SK-N-MC (cell line): ENCODE data around the gene SLC17A1.

ENCODE experiments used
- DNase-seq: peaks from one replicate; pipeline ENCODE4 v3.0.0-alpha.2; 2011; ENCODE audit warnings: low read depth, low spot score
- H3K27ac ChIP-seq: fragments of 200-600 bp; sonication (generic); 2 replicates; pipeline ENCODE4 v1.5.1; 2016; ENCODE audit warnings: mixed run types
- H3K36me3 ChIP-seq: fragments of 200-600 bp; sonication (generic); 2 replicates; pipeline ENCODE4 v1.6.1; 2017; ENCODE audit warnings: antibody characterized with exemption, low read length, mixed read lengths; ENCODE audit not compliant: insufficient read depth
- H3K4me3 ChIP-seq: fragments of 200-600 bp; sonication (generic); 2 replicates; pipeline ENCODE4 v1.5.1; 2016
- H3K9ac ChIP-seq: fragments of 200-600 bp; sonication (generic); 2 replicates; pipeline ENCODE4 v1.8.0; 2017; ENCODE audit warnings: mixed run types, mixed read lengths; ENCODE audit not compliant: insufficient read length
- H3K9me3 ChIP-seq: fragments of 200-600 bp; sonication (generic); 2 replicates; pipeline ENCODE4 v1.6.1; 2017; ENCODE audit warnings: low read depth, mild to moderate bottlenecking, antibody characterized with exemption, low read length, moderate library complexity, mixed read lengths
- EZH2 ChIP-seq: fragments of 200-600 bp; sonication (generic); IDR thresholded peaks from one replicate; pipeline ENCODE4 v1.6.1; 2017; ENCODE audit warnings: antibody characterized with exemption
- FOXP2 ChIP-seq: optimal IDR thresholded peaks from 2 replicates; pipeline ENCODE3; 2011; ENCODE audit warnings: mild to moderate bottlenecking, moderate library complexity; ENCODE audit not compliant: insufficient read depth; ENCODE audit errors: extremely low read length, control extremely low read depth
- POLR2AphosphoS5 ChIP-seq: IDR thresholded peaks from 2 replicates; pipeline ENCODE4 v1.6.1; 2012; ENCODE audit warnings: mild to moderate bottlenecking, low read depth, low read length, borderline replicate concordance

The SLC17A1 gene

DNA sequence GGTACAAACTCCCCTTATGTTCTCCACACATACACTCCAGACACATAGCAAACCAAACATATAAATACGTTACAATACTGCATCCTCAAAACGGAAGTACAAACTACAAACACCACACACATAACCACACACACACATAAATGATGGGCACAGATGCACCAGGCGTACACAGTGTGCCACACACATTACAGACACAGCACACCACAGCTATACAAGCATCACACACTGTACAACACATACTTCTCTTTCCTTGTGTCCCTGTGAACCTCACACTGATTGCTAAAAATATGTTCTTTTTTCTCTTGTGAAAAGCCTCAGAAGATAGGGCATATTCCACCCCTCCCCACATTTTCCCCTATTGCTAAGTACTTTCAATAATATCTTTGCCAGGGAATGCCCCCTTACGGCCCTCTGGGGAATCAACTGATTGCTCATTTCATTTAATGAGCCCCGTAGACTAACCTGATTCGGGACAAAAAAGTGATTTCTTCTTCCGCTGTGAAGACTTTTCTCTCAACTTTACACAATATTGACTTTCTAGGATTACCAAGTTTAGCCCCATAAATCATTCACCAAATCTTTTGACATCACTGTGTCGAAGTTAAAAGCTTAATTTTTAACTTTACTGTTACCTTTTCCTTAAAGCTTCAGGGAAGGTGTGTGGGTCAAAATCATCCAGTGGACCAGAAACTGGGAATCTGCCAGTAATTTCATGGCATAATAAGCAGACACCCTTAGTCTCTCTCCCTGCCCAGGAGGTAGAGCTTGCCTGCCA lies at the start of gene SLC17A1:
TSS of gene SLC17A1 (minus strand) at position 521 of the 775 bp plus-strand sequence. CDS start 1,495 bp downstream, outside the sequence.
- no peak within 1 kb of the TSS for H3K4me3 ChIP-seq
- no peaks in the 10 kb centered on the region for H3K36me3 ChIP-seq
- H3K9me3 ChIP-seq = no peaks in the 10 kb centered on the region
- DNase-seq = no peak
- no peak within 1 kb of the TSS for H3K9ac ChIP-seq
- TF ChIP-seq EZH2 (no peak), POLR2AphosphoS5 (no peak), FOXP2 (no peak)
- no peak within 1 kb of the TSS for H3K27ac ChIP-seq

DNA sequence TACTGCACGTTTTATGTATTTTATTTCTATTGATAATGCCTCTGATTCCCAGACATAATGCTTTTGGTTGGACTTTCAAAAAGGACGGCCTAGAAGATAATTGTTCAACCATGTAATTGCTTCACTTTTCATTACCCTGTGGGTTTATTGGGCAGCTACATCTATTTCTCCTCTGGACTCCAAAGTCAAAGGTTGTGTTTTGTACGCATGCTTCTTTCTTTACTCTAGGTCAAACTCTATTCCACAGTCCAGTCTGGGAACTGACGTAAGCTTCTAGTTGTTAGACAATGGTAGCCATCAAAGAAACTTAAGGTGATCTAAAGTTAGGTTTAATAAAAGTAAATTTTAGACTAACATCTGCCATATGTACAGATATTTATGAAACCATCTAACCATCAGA lies 48.7 kb upstream of the SLC17A1 start:
- Histone ChIP-seq H3K9me3 (no peaks in the 10 kb centered on the region), H3K36me3 (no peaks in the 10 kb centered on the region), H3K9ac (no peak overlapping the region), H3K27ac (no peak overlapping the region), H3K4me3 (no peak overlapping the region)
- no peak for DNase-seq
- TF ChIP-seq POLR2AphosphoS5 (no peak), EZH2 (no peak), FOXP2 (no peak)

- Histone ChIP-seq H3K27ac (no peak overlapping the region), H3K36me3 (no peaks in the 10 kb centered on the region), H3K9me3 (no peaks in the 10 kb centered on the region), H3K4me3 (no peak overlapping the region), H3K9ac (no peak overlapping the region)
- DNase-seq = no peak
- no peak for TF ChIP-seq EZH2
- TF ChIP-seq POLR2AphosphoS5 = no peak
- TF ChIP-seq FOXP2 = no peak
Measured at GRCh38 chr6:25878721-25879322, 47.0 kb upstream of the SLC17A1 start.

DNA sequence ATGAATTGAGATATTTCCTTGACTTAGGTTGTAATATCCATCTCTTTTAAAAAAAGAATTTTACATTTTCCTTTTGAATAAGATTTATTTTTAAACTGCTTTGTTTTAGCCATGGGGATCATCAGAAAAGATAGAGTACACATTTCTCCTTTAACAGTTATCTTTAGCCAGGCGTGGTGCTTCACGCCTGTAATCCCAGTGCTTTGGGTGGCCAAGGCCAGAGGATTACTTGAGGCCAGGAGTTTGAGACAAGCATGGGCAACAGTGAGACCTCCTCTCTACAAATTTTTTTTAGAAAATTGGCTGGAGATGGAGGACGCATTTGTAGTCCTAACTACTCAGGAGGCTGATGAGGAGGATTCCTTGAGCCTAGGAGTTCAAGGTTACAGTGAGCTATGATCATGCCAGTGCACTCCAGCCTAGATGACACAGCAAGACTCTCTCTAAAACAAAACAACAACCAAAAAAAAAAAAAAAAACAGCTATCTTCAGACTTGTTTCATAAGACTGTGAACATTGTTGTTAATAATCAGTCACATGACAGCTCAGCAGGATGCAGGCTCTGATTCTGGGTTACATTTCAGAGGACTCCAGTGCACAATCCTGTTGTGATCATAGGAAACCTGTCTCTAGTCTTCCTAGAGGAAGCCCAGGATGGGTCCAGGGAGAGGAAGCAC lies 44.2 kb upstream of the SLC17A1 start:
- H3K9me3 ChIP-seq = no peaks in the 10 kb centered on the region
- H3K36me3 ChIP-seq = no peaks in the 10 kb centered on the region

DNA sequence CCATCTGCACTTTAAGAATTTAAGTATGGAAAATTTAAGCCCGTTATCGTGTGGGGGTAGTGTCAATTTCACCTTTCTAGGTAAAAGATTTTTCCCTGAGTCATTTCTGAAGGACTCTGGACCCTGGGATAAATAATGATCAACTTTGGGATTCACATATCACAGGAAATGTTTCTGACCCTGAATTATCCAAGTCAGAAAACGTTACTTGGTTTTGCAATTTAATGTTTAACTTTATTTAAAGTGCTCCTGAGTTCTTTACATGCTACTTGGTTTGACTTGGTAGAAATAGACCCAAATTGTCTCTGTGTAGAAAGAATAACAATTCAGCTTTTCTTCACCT lies 43.7 kb upstream of the SLC17A1 start:
- Histone ChIP-seq H3K9ac (no peak overlapping the region), H3K36me3 (no peaks in the 10 kb centered on the region), H3K4me3 (no peak overlapping the region), H3K9me3 (no peaks in the 10 kb centered on the region), H3K27ac (no peak overlapping the region)
- no peak for TF ChIP-seq POLR2AphosphoS5
- TF ChIP-seq FOXP2 = no peak
- no peak for TF ChIP-seq EZH2
- no peak for DNase-seq

More for the DNA sequence above, 44.2 kb upstream of the SLC17A1 start:
- H3K9ac ChIP-seq = no peak overlapping the region
- DNase-seq = no peak
- TF ChIP-seq POLR2AphosphoS5 (no peak), FOXP2 (no peak), EZH2 (no peak)
- H3K4me3 ChIP-seq = no peak overlapping the region
- H3K27ac ChIP-seq = no peak overlapping the region

- DNase-seq = no peak
- H3K9me3 ChIP-seq = no peaks in the 10 kb centered on the region
- H3K9ac ChIP-seq = no peak overlapping the region
- no peak overlapping the region for H3K4me3 ChIP-seq
- H3K27ac ChIP-seq = no peak overlapping the region
- H3K36me3 ChIP-seq = no peaks in the 10 kb centered on the region
- TF ChIP-seq EZH2 (no peak), POLR2AphosphoS5 (no peak), FOXP2 (no peak)
Measured at GRCh38 chr6:25874822-25875562, 43.1 kb upstream of the SLC17A1 start.

GRCh38 chr6:25874118-25874517 lies 42.3 kb upstream of the SLC17A1 start, which contains the start of gene SLC17A3:
SLC17A3 (minus strand) TSS chr6:25874243; CDS start chr6:25868387, 5,856 bp downstream.
- Histone ChIP-seq H3K9ac (no peak within 1 kb of the TSS), H3K9me3 (no peaks in the 10 kb centered on the region), H3K27ac (no peak within 1 kb of the TSS), H3K4me3 (no peak within 1 kb of the TSS), H3K36me3 (no peaks in the 10 kb centered on the region)
- TF ChIP-seq POLR2AphosphoS5 (no peak), EZH2 (no peak), FOXP2 (no peak)
- no peak for DNase-seq

GRCh38 chr6:25872814-25873213 lies 41.0 kb upstream of the SLC17A1 start:
- no peak for TF ChIP-seq EZH2
- TF ChIP-seq FOXP2 = no peak
- TF ChIP-seq POLR2AphosphoS5 = no peak
- Histone ChIP-seq H3K9me3 (no peaks in the 10 kb centered on the region), H3K4me3 (no peak overlapping the region), H3K9ac (no peak overlapping the region), H3K27ac (no peak overlapping the region), H3K36me3 (no peaks in the 10 kb centered on the region)
- DNase-seq = no peak
